ENCODE results near the gene VAPA. TPM values are rescaled to one million over a fixed set of nuclear protein-coding genes. Genes with fewer than 3 reads are reported as not detected.
A peak's percentile ranks its signal among the peaks of the same experiment; 100 is the strongest.
"Not testable (repeated sequence)": the region's sequence is repeated elsewhere in the genome, so short reads cannot be mapped to it uniquely, and the experiment has no call there.

The VAPA gene
- total and polyA plus RNA-seq, 12 donors = 33.2 to 269 (median 219) TPM

DNA sequence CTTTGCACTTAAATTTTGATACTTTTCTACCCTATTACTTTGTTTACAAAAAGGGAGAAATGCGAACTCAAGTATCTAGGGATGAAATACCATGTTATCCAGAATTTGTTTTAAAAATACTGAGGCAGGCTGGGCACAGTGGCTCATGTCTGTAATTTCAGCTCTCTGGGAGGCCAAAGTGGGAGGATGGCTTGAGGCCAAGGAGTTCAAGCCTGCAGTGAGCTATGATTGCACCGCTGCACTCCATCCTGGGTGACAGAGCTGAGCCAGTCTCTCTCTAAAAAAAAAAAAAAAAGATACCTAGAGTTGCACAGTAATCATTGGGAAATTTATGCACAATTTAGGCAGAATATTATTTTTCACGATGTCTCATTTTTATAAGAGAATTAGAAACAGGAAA, 12.4 kb upstream of the VAPA start:
- Histone ChIP-seq H3K9me3 (no peaks in the 10 kb centered on the region), H3K4me3 (no peak overlapping the region), H3K27ac (no peak overlapping the region), H3K4me1 (peaks cover 0 to 6% (median 0%) of the 10 kb centered on the region in 9 donors), H3K36me3 (no peaks in the 10 kb centered on the region), H3K27me3 (peaks cover 0 to under 1% (median 0%) of the 10 kb centered on the region in 7 donors)
- no peak for TF ChIP-seq CTCF (IDR thresholded peaks at IDR 0.05)
- 85 to 86% methylated on average over 3 of the region's 3 CpGs for WGBS, 2 donors
- DNase-seq (no peak), ATAC-seq (no peak)
- intact Hi-C loops (cut with DNase I) = no loop called here

DNA sequence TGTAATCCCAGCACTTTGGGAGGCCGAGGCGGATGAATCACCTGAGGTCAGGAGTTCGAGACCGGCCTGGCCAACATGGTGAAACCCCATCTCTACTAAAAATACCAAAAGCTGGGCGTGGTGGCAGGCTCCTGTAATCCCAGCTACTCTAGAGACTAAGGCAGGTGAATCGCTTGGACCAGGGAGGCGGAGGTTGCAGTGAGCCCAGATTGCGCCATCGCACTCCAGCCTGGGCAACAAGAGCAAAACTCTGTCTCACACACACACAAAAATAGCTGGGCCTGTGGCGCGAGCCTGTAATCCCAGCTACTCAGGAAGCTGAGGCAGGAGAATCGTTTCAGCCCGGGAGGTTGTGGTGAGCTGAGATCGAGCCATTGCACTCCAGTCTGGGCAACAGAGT, 11.6 kb upstream of the VAPA start:
- H3K36me3 ChIP-seq; ATAC-seq; H3K4me3 ChIP-seq; H3K27ac ChIP-seq; H3K27me3 ChIP-seq; H3K9me3 ChIP-seq; DNase-seq; intact Hi-C loops (cut with DNase I): not testable (repeated sequence)
- 95 to 97% methylated on average over 14 of the region's 14 CpGs for WGBS, 2 donors
- peaks cover 0 to 10% (median 0%) of the 10 kb centered on the region in 9 donors for H3K4me1 ChIP-seq

DNA sequence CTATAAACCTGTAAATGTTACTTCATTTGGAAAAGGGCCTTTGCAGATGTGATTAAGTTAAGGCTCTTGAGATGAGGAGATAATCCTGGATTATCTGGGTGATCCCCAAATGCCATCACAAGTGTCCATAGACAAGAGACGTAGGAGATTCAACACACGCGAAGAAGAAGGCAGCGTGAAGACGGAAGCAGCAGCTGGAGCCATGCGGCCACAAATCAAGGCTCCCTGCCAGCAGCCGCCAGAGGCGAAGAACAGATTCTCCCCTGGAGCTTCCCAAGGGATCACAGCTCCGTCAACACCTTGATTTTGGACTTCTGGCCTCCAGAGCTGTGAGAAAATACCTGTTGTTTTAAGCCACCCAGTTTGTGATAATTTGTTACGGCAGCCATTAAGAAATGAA, 11.0 kb upstream of the VAPA start:
- Histone ChIP-seq H3K9me3 (no peaks in the 10 kb centered on the region), H3K4me1 (peaks cover 0 to 10% (median 0%) of the 10 kb centered on the region in 9 donors), H3K27me3 (peaks cover 0 to 8% (median 0%) of the 10 kb centered on the region in 7 donors), H3K36me3 (no peaks in the 10 kb centered on the region), H3K27ac (no peak overlapping the region), H3K4me3 (no peak overlapping the region)
- DNase-seq (peak in 1 of 2 donors; percentile 39), ATAC-seq (peak in 3 of 8 donors; percentile 41 to 52 (median 46))
- TF ChIP-seq CTCF (IDR thresholded peaks at IDR 0.05) = no peak
- WGBS, 2 donors = 49 to 66% methylated on average over 10 of the region's 10 CpGs
- intact Hi-C loops (cut with DNase I) = no loop called here

- Histone ChIP-seq H3K9me3 (no peaks in the 10 kb centered on the region), H3K4me3 (no peak overlapping the region), H3K27me3 (peaks cover 0 to 8% (median 0%) of the 10 kb centered on the region in 7 donors), H3K27ac (no peak overlapping the region), H3K36me3 (no peaks in the 10 kb centered on the region), H3K4me1 (peaks cover 0 to 15% (median 0%) of the 10 kb centered on the region in 9 donors)
- no peak for TF ChIP-seq CTCF (IDR thresholded peaks at IDR 0.05)
- ATAC-seq = no peak
- 51 to 55% methylated on average over 5 of the region's 5 CpGs for WGBS, 2 donors
- intact Hi-C loops (cut with DNase I) = no loop called here
- DNase-seq = no peak
These were observed 8.4 kb upstream of the VAPA start for GRCh38 chr18:9905401-9905922.

- ATAC-seq = no peak
These were observed 7.3 kb upstream of the VAPA start for GRCh38 chr18:9906481-9906880.

More at GRCh38 chr18:9906481-9906880, 7.3 kb upstream of the VAPA start:
- TF ChIP-seq CTCF (IDR thresholded peaks at IDR 0.05) = no peak
- Histone ChIP-seq H3K27me3 (peaks cover 0 to 8% (median 0%) of the 10 kb centered on the region in 7 donors), H3K27ac (no peak overlapping the region), H3K36me3 (no peaks in the 10 kb centered on the region), H3K9me3 (no peaks in the 10 kb centered on the region), H3K4me1 (peaks cover 0 to 23% (median 0%) of the 10 kb centered on the region in 9 donors), H3K4me3 (no peak overlapping the region)
- 84 to 94% methylated on average over 3 of the region's 3 CpGs for WGBS, 2 donors
- intact Hi-C loops (cut with DNase I) = no loop called here
- no peak for DNase-seq
